HCT116 (cell line): Measurements from ENCODE around the gene BCL6. TPM values are rescaled to one million over a fixed set of nuclear protein-coding genes. Genes with fewer than 3 reads are reported as not detected.

ENCODE experiments used
- ATAC-seq: fragments of 200-7000 bp; cut with Tn5 transposase; 2 replicates; pipeline ENCODE4 v1.9.1; 2020; ENCODE audit warnings: mild to moderate bottlenecking, moderate library complexity
- BruUV-seq: library from RNA; stranded (reverse); fragments of 400-500 nt; replicated peaks from 2 replicates; lab custom pipeline; 2021; lab: Mats Ljungman, UMichigan
- CTCF ChIA-PET: fragments of 300-600 bp; sonication (Branson Sonifier 250); formaldehyde crosslinking; loops from one replicate; lab custom pipeline; 2021; ENCODE audit warnings: antibody characterized with exemption; lab: Charles Lee
- POLR2A ChIA-PET: fragments of 300-600, 350-600 bp; sonication (Branson Sonifier 250); formaldehyde crosslinking; loops from one replicate; lab custom pipeline; 2021; ENCODE audit warnings: antibody characterized with exemption; lab: Charles Lee
- RAD21 ChIA-PET, 2 experiments: fragments of 300-600 bp; sonication (Branson Sonifier 250); formaldehyde crosslinking; loops; one replicate each; lab custom pipeline; 2023; ENCODE audit warnings: low total read pairs in 2 of 2; ENCODE audit not compliant: uncharacterized antibody in 2 of 2, unreplicated experiment in 2 of 2, low non-redundant PET in 1 of 2; lab: Charles Lee
- DNase-seq: peaks from one replicate; pipeline ENCODE4 v3.0.0-alpha.2; 2010; ENCODE audit warnings: low read depth, low spot score
- H2AFZ ChIP-seq: fragments of 200-600 bp; shearing (Covaris generic), sonication (generic); 2 replicates; pipeline ENCODE4 v1.6.1; 2017; ENCODE audit warnings: low read depth, mixed run types, mixed read lengths, antibody characterized with exemption, low read length; ENCODE audit not compliant: poor library complexity, severe bottlenecking
- H3K27ac ChIP-seq: 2 replicates; pipeline ENCODE4 v1.5.1; 2012; ENCODE audit warnings: low read depth, low read length
- H3K27me3 ChIP-seq: fragments of 200-600 bp; sonication (generic); 2 replicates; pipeline ENCODE4 v1.6.1; 2016; ENCODE audit warnings: mixed run types, low read length, mixed read lengths; ENCODE audit not compliant: insufficient read depth
- H3K36me3 ChIP-seq, 2 experiments: fragments of 200-500 bp in 1 of 2; fragments of 200-600 bp in 1 of 2; sonication (Bioruptor generic) in 1 of 2; sonication (generic) in 1 of 2; 2 replicates each; pipeline versions ENCODE4 v1.5.1 to v1.6.1; 2014 to 2016; ENCODE audit warnings: low read length in 2 of 2, inconsistent platforms in 1 of 2, mixed read lengths in 1 of 2, mixed run types in 1 of 2; ENCODE audit not compliant: insufficient read depth in 2 of 2, control insufficient read depth in 1 of 2
- H3K4me1 ChIP-seq, 2 experiments: fragments of 200-600 bp in 1 of 2; sonication (generic) in 1 of 2; 2 replicates each; pipeline versions ENCODE4 v1.5.1 to v1.6.1; 2012 to 2017; ENCODE audit warnings: low read length in 2 of 2, inconsistent platforms in 1 of 2, mild to moderate bottlenecking in 1 of 2, mixed read lengths in 1 of 2, mixed run types in 1 of 2, moderate library complexity in 1 of 2; ENCODE audit not compliant: insufficient read depth in 2 of 2, control insufficient read depth in 1 of 2
- H3K4me2 ChIP-seq: fragments of 200-600 bp; sonication (generic); 2 replicates; pipeline ENCODE4 v1.6.1; 2017; ENCODE audit warnings: mixed run types, low read length, mixed read lengths
- H3K4me3 ChIP-seq, 2 experiments: fragments of 200-600 bp in 1 of 2; sonication (generic) in 1 of 2; replicated peaks in 1 of 2; 2 replicates each; pipeline ENCODE4 v1.5.1; 2011 to 2016; ENCODE audit warnings: low read length in 2 of 2, control low read depth in 1 of 2, low read depth in 1 of 2, mild to moderate bottlenecking in 1 of 2, mixed read lengths in 1 of 2, mixed run types in 1 of 2
- H3K79me2 ChIP-seq: fragments of 200-600 bp; sonication (generic); 2 replicates; pipeline ENCODE4 v1.6.1; 2017; ENCODE audit warnings: mild to moderate bottlenecking, mixed run types, low read length, moderate library complexity, mixed read lengths; ENCODE audit not compliant: insufficient read depth
- H3K9ac ChIP-seq: fragments of 200-600 bp; sonication (generic); 2 replicates; pipeline ENCODE4 v1.6.1; 2016; ENCODE audit warnings: low read length, mixed read lengths
- H3K9me2 ChIP-seq: fragments of 200-600 bp; sonication (generic), shearing (Covaris generic); 2 replicates; pipeline ENCODE4 v1.6.1; 2017; ENCODE audit warnings: mixed run types, mild to moderate bottlenecking, moderate library complexity; ENCODE audit not compliant: insufficient read depth
- H3K9me3 ChIP-seq, 2 experiments: fragments of 200-500 bp in 1 of 2; fragments of 200-600 bp in 1 of 2; sonication (Bioruptor generic) in 1 of 2; sonication (generic) in 1 of 2; 2 replicates each; pipeline ENCODE4 v1.6.1; 2014 to 2017; ENCODE audit warnings: low read length in 2 of 2, mixed read lengths in 2 of 2, inconsistent platforms in 1 of 2, low read depth in 1 of 2, mild to moderate bottlenecking in 1 of 2, mixed run types in 1 of 2, moderate library complexity in 1 of 2; ENCODE audit not compliant: control insufficient read depth in 1 of 2, insufficient read depth in 1 of 2
- H4K20me1 ChIP-seq: fragments of 200-600 bp; sonication (generic), shearing (Covaris generic); 2 replicates; pipeline ENCODE4 v1.6.1; 2017; ENCODE audit warnings: mixed run types, mild to moderate bottlenecking, moderate library complexity; ENCODE audit not compliant: insufficient read depth
- ATF3 ChIP-seq: IDR thresholded peaks from 2 replicates; pipeline ENCODE4 v1.6.1; 2012
- CBX3 ChIP-seq: IDR thresholded peaks from 2 replicates; pipeline ENCODE4 v1.6.1; 2012; ENCODE audit warnings: low read depth
- CTCF ChIP-seq, 3 experiments: fragments of 200-600 bp in 1 of 3; sonication (generic) in 1 of 3; IDR thresholded peaks in 2 of 3; conservative IDR thresholded peaks in 1 of 3; 2 replicates each; pipeline ENCODE4 v1.5.1; 2012 to 2017; ENCODE audit warnings: low read depth in 2 of 3, low read length in 2 of 3, antibody characterized with exemption in 1 of 3, borderline replicate concordance in 1 of 3, control low read depth in 1 of 3, mild to moderate bottlenecking in 1 of 3, mixed read lengths in 1 of 3, mixed run types in 1 of 3, moderate library complexity in 1 of 3; ENCODE audit not compliant: insufficient read depth in 1 of 3
- EGR1 ChIP-seq: IDR thresholded peaks from 2 replicates; pipeline ENCODE4 v1.6.1; 2012; ENCODE audit warnings: low read depth
- EZH2 ChIP-seq: fragments of 200-600 bp; sonication (generic); IDR thresholded peaks from 2 replicates; pipeline ENCODE4 v1.6.1; 2017; ENCODE audit warnings: antibody characterized with exemption, mixed run types
- EZH2phosphoT487 ChIP-seq: fragments of 200-600 bp; IDR thresholded peaks from 2 replicates; pipeline ENCODE4 v1.6.1; 2018; ENCODE audit warnings: antibody characterized with exemption, borderline replicate concordance
- FOSL1 ChIP-seq: IDR thresholded peaks from 2 replicates; pipeline ENCODE4 v1.6.1; 2012; ENCODE audit warnings: low read depth
- JUND ChIP-seq: IDR thresholded peaks from 2 replicates; pipeline ENCODE4 v1.6.1; 2012
- POLR2A ChIP-seq: IDR thresholded peaks from 2 replicates; pipeline ENCODE4 v1.7.0; 2011; ENCODE audit warnings: borderline replicate concordance; ENCODE audit not compliant: insufficient read depth, insufficient read length; ENCODE audit errors: extremely low read depth
- POLR2AphosphoS5 ChIP-seq: IDR thresholded peaks from 2 replicates; pipeline ENCODE4 v1.6.1; 2011; ENCODE audit warnings: mild to moderate bottlenecking, low read depth, low read length, moderate library complexity
- SP1 ChIP-seq: IDR thresholded peaks from 2 replicates; pipeline ENCODE4 v1.6.1; 2012; ENCODE audit warnings: low read depth
- TCF7L2 ChIP-seq: IDR thresholded peaks from 2 replicates; pipeline ENCODE4 v1.7.0; 2011; ENCODE audit warnings: borderline replicate concordance, inconsistent platforms; ENCODE audit not compliant: insufficient read depth, insufficient read length; ENCODE audit errors: extremely low read depth
- YY1 ChIP-seq: IDR thresholded peaks from 2 replicates; pipeline ENCODE4 v1.6.1; 2011; ENCODE audit warnings: low read length, low read depth, moderate library complexity, mild to moderate bottlenecking; ENCODE audit not compliant: insufficient replicate concordance; ENCODE audit errors: extremely low read depth
- ZFX ChIP-seq: fragments of 450-650 bp; IDR thresholded peaks from 2 replicates; pipeline ENCODE4 v1.6.1; 2017
- ZNF274 ChIP-seq: fragments of 200-500 bp; sonication (Bioruptor generic); IDR thresholded peaks from 2 replicates; pipeline ENCODE4 v1.6.1; 2014; ENCODE audit warnings: mild to moderate bottlenecking, low read depth, low read length, inconsistent platforms
- intact Hi-C: fragments of 100-400 bp; cut with micrococcal nuclease; formaldehyde crosslinking; loops from 2 replicates; pipeline ENCODE4 v1.10.0; 2022
- total RNA-seq: library from RNA; stranded (reverse); gene quantifications from one replicate; pipeline ENCODE4 v1.2.1, GENCODE V29; 2021; ENCODE audit not compliant: unreplicated experiment
- TF ChIP-seq, protein P1 (sequence below): IDR thresholded peaks from 2 replicates; pipeline ENCODE4 v1.6.1; 2012; ENCODE audit warnings: low read depth

BCL6 gene
- total RNA-seq, 1 experiment from 2014 or later: 17.5 TPM

DNA sequence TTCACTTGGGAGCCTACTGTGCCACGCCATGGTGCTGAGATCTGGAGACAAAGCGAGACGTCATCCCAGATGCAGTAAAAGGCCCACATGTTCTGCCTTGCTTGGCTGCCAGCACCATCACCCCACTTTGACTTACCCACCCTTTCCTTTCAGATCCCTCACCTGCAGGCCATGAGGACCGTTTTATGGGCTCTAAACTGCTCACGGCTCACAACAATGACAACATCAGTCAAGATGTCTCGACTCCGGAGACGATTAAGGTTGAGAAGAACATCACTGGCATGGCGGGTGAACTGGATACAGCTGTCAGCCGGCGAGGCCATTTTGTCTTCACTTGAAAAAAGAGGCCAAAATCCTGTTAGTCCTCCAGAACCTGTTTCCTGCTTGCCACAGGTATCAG is 11.9 kb downstream of the BCL6 start:
- H3K4me2 ChIP-seq: no peak overlapping the region
- intact Hi-C loops: no loop called here
- H3K9ac ChIP-seq: no peak overlapping the region
- RAD21 ChIA-PET: no interaction called here
- no peaks in the 10 kb centered on the region for H3K9me3 ChIP-seq
- no peak for TF ChIP-seq SP1
- no peak overlapping the region for H2AFZ ChIP-seq
- H3K4me1 ChIP-seq: peaks cover 7 to 22% of the 10 kb centered on the region in 2 experiments; a peak in 3 of 4 replicates
- POLR2A ChIA-PET: no interaction called here
- DNase-seq (no peak), ATAC-seq (no peak)
- H3K9me2 ChIP-seq: no peaks in the 10 kb centered on the region
- peaks cover 0 to 24% of the 10 kb centered on the region in 2 experiments; a peak in 2 of 4 replicates for H3K36me3 ChIP-seq
- no peaks in the 10 kb centered on the region for H4K20me1 ChIP-seq
- H3K79me2 ChIP-seq: no peaks in the 10 kb centered on the region
- H3K4me3 ChIP-seq: no peak overlapping the region
- no peak overlapping the region for H3K27ac ChIP-seq
- no peaks in the 10 kb centered on the region for H3K27me3 ChIP-seq
- BruUV-seq: no TSS peak
- CTCF ChIA-PET: interaction anchor here (1.9 kb wide), 1 partner anchor 1221 kb away, joined by 6 read pairs; no protein-coding TSS in a partner anchor

- Histone ChIP-seq H3K9me3 (no peaks in the 10 kb centered on the region), H3K4me2 (no peak overlapping the region), H3K27me3 (no peaks in the 10 kb centered on the region), H3K4me3 (no peak overlapping the region), H3K4me1 (no peaks in the 10 kb centered on the region), H3K9me2 (no peaks in the 10 kb centered on the region), H3K9ac (no peak overlapping the region), H3K79me2 (no peaks in the 10 kb centered on the region), H3K36me3 (peaks cover 0 to 38% of the 10 kb centered on the region in 2 experiments; a peak in 2 of 4 replicates), H4K20me1 (no peaks in the 10 kb centered on the region), H2AFZ (no peak overlapping the region), H3K27ac (no peak overlapping the region)
- RAD21 ChIA-PET: no interaction called here
- DNase-seq (no peak), ATAC-seq (no peak)
- intact Hi-C loops: no loop called here
- CTCF ChIA-PET: interaction anchor here (1.5 kb wide), 1 partner anchor 1225 kb away, joined by 3 read pairs; no protein-coding TSS in a partner anchor
- POLR2A ChIA-PET: no interaction called here
- no TSS peak for BruUV-seq
- TF ChIP-seq TCF7L2 (no peak), EZH2 (no peak), JUND (no peak), YY1 (no peak), EGR1 (no peak), ZFX (no peak), CTCF (IDR thresholded peaks at IDR 0.05 in 2 of 3, conservative IDR thresholded peaks at IDR 0.05 in 1 of 3; ENCODE audit: borderline replicate concordance in 1 of 3, insufficient read depth in 1 of 3, low read depth in 2 of 3, low read length in 2 of 3) (no peak), SP1 (no peak), EZH2phosphoT487 (no peak), ATF3 (no peak), FOSL1 (no peak), POLR2A (no peak), ZNF274 (no peak), POLR2AphosphoS5 (no peak), CBX3 (no peak)
- TF ChIP-seq, protein P1, sequence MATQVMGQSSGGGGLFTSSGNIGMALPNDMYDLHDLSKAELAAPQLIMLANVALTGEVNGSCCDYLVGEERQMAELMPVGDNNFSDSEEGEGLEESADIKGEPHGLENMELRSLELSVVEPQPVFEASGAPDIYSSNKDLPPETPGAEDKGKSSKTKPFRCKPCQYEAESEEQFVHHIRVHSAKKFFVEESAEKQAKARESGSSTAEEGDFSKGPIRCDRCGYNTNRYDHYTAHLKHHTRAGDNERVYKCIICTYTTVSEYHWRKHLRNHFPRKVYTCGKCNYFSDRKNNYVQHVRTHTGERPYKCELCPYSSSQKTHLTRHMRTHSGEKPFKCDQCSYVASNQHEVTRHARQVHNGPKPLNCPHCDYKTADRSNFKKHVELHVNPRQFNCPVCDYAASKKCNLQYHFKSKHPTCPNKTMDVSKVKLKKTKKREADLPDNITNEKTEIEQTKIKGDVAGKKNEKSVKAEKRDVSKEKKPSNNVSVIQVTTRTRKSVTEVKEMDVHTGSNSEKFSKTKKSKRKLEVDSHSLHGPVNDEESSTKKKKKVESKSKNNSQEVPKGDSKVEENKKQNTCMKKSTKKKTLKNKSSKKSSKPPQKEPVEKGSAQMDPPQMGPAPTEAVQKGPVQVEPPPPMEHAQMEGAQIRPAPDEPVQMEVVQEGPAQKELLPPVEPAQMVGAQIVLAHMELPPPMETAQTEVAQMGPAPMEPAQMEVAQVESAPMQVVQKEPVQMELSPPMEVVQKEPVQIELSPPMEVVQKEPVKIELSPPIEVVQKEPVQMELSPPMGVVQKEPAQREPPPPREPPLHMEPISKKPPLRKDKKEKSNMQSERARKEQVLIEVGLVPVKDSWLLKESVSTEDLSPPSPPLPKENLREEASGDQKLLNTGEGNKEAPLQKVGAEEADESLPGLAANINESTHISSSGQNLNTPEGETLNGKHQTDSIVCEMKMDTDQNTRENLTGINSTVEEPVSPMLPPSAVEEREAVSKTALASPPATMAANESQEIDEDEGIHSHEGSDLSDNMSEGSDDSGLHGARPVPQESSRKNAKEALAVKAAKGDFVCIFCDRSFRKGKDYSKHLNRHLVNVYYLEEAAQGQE: no peak
These were observed 15.7 kb downstream of the BCL6 start for GRCh38 chr3:187729598-187729997.
